Right ventricle myocardium inferior (tissue), 1 donor: ENCODE data around the gene RRBP1. TPM values are rescaled to one million over a fixed set of nuclear protein-coding genes. Genes with fewer than 3 reads are reported as not detected.
A peak's percentile ranks its signal among the peaks of the same experiment; 100 is the strongest.

Source experiments
- ATAC-seq: fragments of 200-7000 bp; cut with Tn5 transposase; one replicate; pipeline ENCODE4 v1.9.1; 2020; ENCODE audit warnings: mild to moderate bottlenecking, moderate library complexity
- DNase-seq: peaks from one replicate; pipeline ENCODE4 v3.0.0; 2021; ENCODE audit errors: missing footprints
- intact Hi-C: fragments of 100-400 bp; cut with DNase I; formaldehyde crosslinking; loops from one replicate; pipeline ENCODE4 v1.11.0; 2022
- total RNA-seq: library from RNA; stranded (reverse); fragmentation: NEBNext Ultra II Directional; extraction: Animal tissue kit (Norgen Biotek cat#: 25700); gene quantifications from one replicate; pipeline ENCODE4 v1.2.1, GENCODE V29; 2021
- donor health status: DM: no; HTN: yes; CAD: no; lungs with severe emphysema.

The RRBP1 gene
- total RNA-seq, 1 donor from 2014 or later = 38.5 TPM

- intact Hi-C loops = no loop called here
- DNase-seq (peak; percentile 66), ATAC-seq (peak; percentile 3)
Observed at GRCh38 chr20:17610566-17611289, 71.3 kb downstream of the RRBP1 start.

- ATAC-seq (no peak), DNase-seq (no peak)
- intact Hi-C loops = loop anchor here (5.0 kb wide), 1 partner anchor 38 kb away; the partner anchor contains the start of gene DSTN
Observed at GRCh38 chr20:17609811-17610377, 72.1 kb downstream of the RRBP1 start.

DNA sequence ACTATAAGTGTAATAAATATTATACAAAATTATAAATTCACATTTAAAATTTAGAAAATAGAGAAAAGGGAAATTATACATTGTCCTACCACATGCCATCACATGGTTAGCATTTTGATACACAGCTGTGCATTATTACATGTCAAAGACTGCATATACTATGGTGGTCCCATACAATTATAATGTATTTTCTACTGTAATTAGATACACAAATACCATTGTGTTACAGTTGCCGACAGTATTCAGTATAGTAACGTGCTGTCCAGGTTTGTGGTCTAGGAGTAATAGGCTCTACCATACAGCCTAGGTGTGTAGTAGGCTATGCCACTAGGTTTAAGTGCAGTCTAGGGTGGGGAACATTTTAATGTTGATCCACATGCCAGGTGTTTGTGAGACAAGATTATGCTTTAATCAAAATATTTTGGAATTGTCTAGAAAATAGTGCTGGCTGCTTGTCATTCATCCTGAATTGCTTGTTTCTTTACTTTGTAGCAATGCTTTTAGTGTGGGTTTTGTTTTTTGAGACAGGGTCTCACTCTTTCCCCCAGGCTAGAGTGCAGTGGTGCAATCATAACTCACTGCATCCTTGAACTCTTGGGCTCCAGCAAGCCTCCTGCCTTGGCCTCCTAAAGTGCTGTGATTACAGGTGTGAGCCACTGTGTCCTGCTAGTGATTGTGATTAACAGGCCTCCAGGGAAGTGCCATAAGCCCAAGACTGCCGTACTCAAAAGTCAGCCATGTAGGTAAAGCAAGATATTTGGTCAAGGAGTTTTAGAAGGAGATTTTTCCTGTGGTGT, 73.1 kb downstream of the RRBP1 start:
- intact Hi-C loops = loop anchor here (5.0 kb wide), 1 partner anchor 37 kb away; the partner anchor contains the start of gene DSTN
- DNase-seq = no peak
- ATAC-seq = no peak

DNA sequence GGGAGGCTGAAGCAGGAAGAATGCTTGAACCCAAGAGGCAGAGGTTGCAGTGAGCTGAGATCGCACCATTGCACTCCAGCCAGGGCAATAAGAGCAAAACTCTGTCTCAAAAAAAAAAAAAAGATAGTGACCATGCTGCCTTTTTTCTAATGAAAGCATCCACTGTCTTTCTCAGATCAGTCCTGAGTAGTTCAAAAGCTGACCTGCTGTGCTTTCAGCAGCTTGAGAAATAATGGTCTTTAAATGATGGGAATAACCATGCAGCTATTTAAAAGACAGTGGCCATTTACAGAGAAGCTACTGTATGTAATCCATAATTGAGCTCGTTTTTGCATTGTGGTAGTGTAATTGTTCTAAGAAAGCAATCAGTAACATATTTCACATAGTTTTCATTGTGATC, 76.0 kb downstream of the RRBP1 start:
- DNase-seq = no peak
- intact Hi-C loops = loop anchor here (5.0 kb wide), 1 partner anchor 34 kb away; the partner anchor contains the start of gene DSTN
- ATAC-seq = no peak

GRCh38 chr20:17605131-17605660, 76.8 kb downstream of the RRBP1 start:
- no peak for ATAC-seq
- no peak for DNase-seq
- intact Hi-C loops = loop anchor here (5.0 kb wide), 1 partner anchor 33 kb away; the partner anchor contains the start of gene DSTN

DNA sequence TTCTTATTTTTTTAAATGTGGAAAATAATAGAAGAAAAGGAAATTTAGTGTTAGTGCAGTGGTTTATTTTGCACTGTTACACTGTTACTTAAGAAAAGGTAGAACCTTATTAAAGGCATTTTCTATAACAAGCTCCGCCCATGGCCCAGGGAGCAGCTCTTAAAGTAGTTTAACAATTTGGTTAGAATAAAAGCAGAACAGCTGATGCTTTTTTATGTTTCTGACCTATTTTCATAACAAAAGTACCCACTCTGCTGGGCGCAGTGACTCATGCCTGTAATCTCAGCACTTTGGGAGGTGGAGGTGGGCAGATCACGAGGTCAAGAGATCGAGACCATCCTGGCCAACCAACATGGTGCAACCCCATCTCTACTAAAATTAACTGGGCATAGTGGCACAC, 79.5 kb downstream of the RRBP1 start:
- ATAC-seq = no peak
- no peak for DNase-seq
- intact Hi-C loops = no loop called here

- intact Hi-C loops = no loop called here
- ATAC-seq = no peak
- DNase-seq = no peak
Observed at GRCh38 chr20:17601957-17602356, 80.1 kb downstream of the RRBP1 start.

GRCh38 chr20:17598013-17598550, 84.0 kb downstream of the RRBP1 start:
- no peak for ATAC-seq
- intact Hi-C loops = no loop called here

GRCh38 chr20:17595856-17596255, 86.2 kb downstream of the RRBP1 start:
- ATAC-seq = no peak
- no peak for DNase-seq
- intact Hi-C loops = no loop called here

More at GRCh38 chr20:17598013-17598550, 84.0 kb downstream of the RRBP1 start:
- no peak for DNase-seq

DNA sequence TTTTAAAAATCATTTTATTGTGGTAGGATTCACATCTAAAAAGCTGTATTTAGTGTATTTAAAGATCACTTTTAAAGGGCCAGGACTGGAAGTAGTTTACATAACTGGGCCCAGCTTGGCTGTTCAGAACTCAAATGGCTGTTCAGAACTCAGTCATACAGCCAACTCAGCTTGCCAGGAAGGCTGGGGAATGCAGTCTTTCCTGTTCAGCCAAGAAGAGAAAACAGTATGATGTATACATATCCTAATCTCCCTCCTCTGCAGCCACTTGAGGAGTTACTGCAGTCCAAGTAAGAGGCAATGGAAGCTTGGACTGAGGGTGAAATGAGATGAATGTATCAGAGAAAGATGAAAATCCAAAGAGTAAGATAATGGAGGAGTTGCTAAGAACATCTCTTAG, 87.6 kb downstream of the RRBP1 start:
- DNase-seq (no peak), ATAC-seq (peak; percentile 44)
- intact Hi-C loops = no loop called here

- DNase-seq (no peak), ATAC-seq (no peak)
- intact Hi-C loops = no loop called here
Observed at GRCh38 chr20:17593902-17594301, 88.1 kb downstream of the RRBP1 start.

GRCh38 chr20:17590245-17590644, 91.8 kb downstream of the RRBP1 start:
- intact Hi-C loops = no loop called here
- no peak for ATAC-seq
- no peak for DNase-seq

DNA sequence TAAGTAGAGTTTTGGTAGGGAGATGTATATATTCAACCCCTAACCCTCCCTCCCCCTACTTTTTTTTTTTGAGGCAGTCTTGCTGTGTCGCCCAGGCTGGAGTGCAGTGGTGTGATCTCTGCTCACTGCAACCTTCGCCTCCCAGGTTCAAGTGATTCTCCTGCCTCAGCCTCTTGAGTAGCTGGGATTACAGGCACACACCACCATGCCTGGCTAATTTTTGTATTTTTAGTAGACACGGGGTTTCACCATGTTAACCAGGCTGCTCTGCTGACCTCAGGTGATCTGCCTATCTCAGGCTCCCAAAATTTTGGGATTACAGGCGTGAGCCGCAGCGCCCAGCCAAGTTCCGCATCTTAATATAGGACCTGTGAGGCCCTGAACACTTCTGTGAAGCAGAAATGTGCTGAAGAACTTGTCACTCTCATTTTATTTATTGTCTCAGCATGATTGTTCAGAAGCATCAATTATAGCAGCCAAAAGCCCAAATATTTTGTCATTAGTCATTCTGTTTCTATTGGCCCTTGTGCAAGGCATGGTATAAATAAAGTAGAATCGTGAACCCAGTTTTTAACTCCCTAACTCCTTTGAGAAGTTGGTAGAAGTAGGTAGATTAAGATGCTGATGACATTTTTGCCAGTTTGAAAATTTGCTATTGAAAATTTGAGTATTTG, 92.7 kb downstream of the RRBP1 start:
- DNase-seq (no peak), ATAC-seq (peak; percentile 33)
- intact Hi-C loops = no loop called here

DNA sequence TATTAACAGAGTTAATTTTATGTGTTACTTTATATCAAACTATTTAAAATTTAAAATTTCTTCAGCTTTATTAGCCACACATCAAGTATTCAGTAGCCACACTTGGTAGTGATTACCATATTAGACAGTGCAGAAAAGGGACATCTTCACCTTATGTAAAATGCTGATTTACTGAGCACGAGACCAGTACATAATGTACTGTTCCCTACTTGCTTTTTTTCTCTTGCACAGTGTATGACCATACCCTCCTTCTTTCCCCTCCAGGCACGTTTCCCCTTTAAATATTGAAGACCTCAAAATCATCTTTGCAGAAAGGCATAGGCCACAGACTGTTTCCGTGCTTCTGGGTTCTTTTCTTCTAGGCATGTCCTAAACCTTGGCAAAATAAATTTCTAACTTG, 94.2 kb downstream of the RRBP1 start:
- intact Hi-C loops = no loop called here
- DNase-seq (no peak), ATAC-seq (no peak)

GRCh38 chr20:17587148-17587547, 94.9 kb downstream of the RRBP1 start:
- no peak for ATAC-seq
- intact Hi-C loops = no loop called here

DNA sequence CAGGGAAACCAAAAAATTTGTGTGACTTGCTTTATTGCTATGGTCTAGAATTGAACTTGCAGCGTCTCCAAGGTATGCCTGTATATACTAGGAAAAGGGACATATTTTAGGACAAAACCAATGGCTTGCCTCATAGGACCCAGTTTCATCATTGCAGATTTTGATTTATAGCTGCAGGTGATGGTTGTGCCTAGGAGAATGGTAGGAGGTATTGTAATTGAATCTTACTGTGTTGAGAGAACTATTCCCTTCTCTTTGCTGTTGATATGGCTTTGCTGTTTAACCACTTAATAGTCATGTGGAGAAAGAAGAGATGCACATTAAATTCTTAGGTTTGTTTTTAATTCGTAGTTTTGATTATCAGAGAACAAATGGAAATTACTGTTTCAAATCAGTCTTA, 95.8 kb downstream of the RRBP1 start:
- DNase-seq (no peak), ATAC-seq (no peak)
- intact Hi-C loops = no loop called here

More at GRCh38 chr20:17587148-17587547, 94.9 kb downstream of the RRBP1 start:
- DNase-seq = no peak

- intact Hi-C loops = no loop called here
- no peak for ATAC-seq
Observed at GRCh38 chr20:17584689-17585088, 97.4 kb downstream of the RRBP1 start.

DNA sequence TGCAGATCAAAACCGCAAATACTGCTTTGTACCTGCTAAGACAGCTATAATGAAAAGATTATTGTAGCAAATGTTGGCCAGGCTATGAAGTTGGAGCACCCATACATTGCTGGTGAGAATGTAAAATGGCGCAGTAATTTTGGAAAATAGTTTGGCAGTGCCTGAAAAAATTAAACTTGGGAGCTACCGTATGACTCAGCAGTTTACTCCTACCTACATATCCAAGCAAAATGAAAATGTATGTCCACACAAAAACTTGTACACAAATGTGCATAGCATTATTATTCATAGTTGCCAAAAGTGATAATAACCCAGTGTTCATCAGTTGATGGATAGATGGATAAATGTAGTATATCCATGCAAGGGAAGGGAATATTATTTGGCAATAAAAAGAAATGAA, 98.9 kb downstream of the RRBP1 start:
- intact Hi-C loops = no loop called here
- no peak for DNase-seq
- ATAC-seq = no peak

More at GRCh38 chr20:17584689-17585088, 97.4 kb downstream of the RRBP1 start:
- DNase-seq = no peak

GRCh38 chr20:17580895-17581294, 101.1 kb downstream of the RRBP1 start:
- DNase-seq (no peak), ATAC-seq (no peak)
- intact Hi-C loops = no loop called here
